Neural cell (in vitro differentiated cells): ENCODE data around the gene INPP5D.

Source experiments
- CTCF ChIP-seq: fragments of 450-650 bp; IDR thresholded peaks from 2 replicates; pipeline ENCODE4 v1.5.1; 2014; ENCODE audit warnings: antibody characterized with exemption, mild to moderate bottlenecking, moderate library complexity; ENCODE audit not compliant: poor library complexity, severe bottlenecking
- EZH2 ChIP-seq: fragments of 200-600, 300-800 bp; shearing (Covaris generic), sonication (generic); IDR thresholded peaks from 2 replicates; pipeline ENCODE4 v1.6.1; 2014; ENCODE audit warnings: antibody characterized with exemption, low read length, borderline replicate concordance, mild to moderate bottlenecking; ENCODE audit not compliant: insufficient read depth, poor library complexity, severe bottlenecking
- REST ChIP-seq: IDR thresholded peaks from 2 replicates; pipeline ENCODE4 v1.6.1; 2012; ENCODE audit warnings: borderline replicate concordance

- TF ChIP-seq CTCF (no peak), EZH2 (no peak), REST (no peak)
Measured at GRCh38 chr2:233092432-233093165, 32.5 kb downstream of the INPP5D start.
